GM23248 (cell line): ENCODE data around the gene GALK2. TPM values are rescaled to one million over a fixed set of nuclear protein-coding genes. Genes with fewer than 3 reads are reported as not detected.

Experiments used
- DNase-seq: peaks from one replicate; pipeline ENCODE4 v3.0.0-alpha.2; 2015
- H2AFZ ChIP-seq: fragments of 200-600 bp; sonication (generic); 2 replicates; pipeline ENCODE4 v1.6.1; 2016; ENCODE audit warnings: antibody characterized with exemption
- H3F3A ChIP-seq: fragments of 200-600 bp; sonication (generic); 2 replicates; pipeline ENCODE4 v1.6.1; 2016; ENCODE audit warnings: mild to moderate bottlenecking, antibody characterized with exemption, mixed run types; ENCODE audit not compliant: insufficient read depth
- H3K27ac ChIP-seq: fragments of 200-600 bp; sonication (generic); 2 replicates; pipeline ENCODE4 v1.5.1; 2016; ENCODE audit warnings: mild to moderate bottlenecking
- H3K27me3 ChIP-seq: fragments of 200-600 bp; sonication (generic); replicated peaks from 2 replicates; pipeline ENCODE4 v1.6.1; 2016; ENCODE audit warnings: mild to moderate bottlenecking; ENCODE audit not compliant: insufficient read depth
- H3K36me3 ChIP-seq: fragments of 200-600 bp; sonication (generic); 2 replicates; pipeline ENCODE4 v1.6.1; 2016; ENCODE audit warnings: low read depth, mild to moderate bottlenecking
- H3K4me1 ChIP-seq: fragments of 200-600 bp; sonication (generic); 2 replicates; pipeline ENCODE4 v1.6.1; 2016; ENCODE audit warnings: mild to moderate bottlenecking; ENCODE audit not compliant: insufficient read depth
- H3K4me2 ChIP-seq: fragments of 200-600 bp; sonication (generic); one replicate; pipeline ENCODE4 v1.6.1; 2016; ENCODE audit warnings: mild to moderate bottlenecking; ENCODE audit not compliant: unreplicated experiment
- H3K4me3 ChIP-seq: fragments of 200-600 bp; sonication (generic); 2 replicates; pipeline ENCODE4 v1.5.1; 2016; ENCODE audit warnings: mild to moderate bottlenecking
- H3K79me2 ChIP-seq: fragments of 200-600 bp; sonication (generic); 2 replicates; pipeline ENCODE4 v1.6.1; 2016; ENCODE audit warnings: mild to moderate bottlenecking; ENCODE audit not compliant: insufficient read depth
- H3K9ac ChIP-seq: fragments of 200-600 bp; sonication (generic); 2 replicates; pipeline ENCODE4 v1.6.1; 2016; ENCODE audit warnings: mild to moderate bottlenecking
- H3K9me2 ChIP-seq: fragments of 200-600 bp; sonication (generic); 2 replicates; pipeline ENCODE4 v1.6.1; 2016; ENCODE audit warnings: mixed run types, mild to moderate bottlenecking, moderate library complexity; ENCODE audit not compliant: insufficient read depth
- H3K9me3 ChIP-seq: fragments of 200-600 bp; sonication (generic); one replicate; pipeline ENCODE4 v1.6.1; 2017; ENCODE audit warnings: low read depth
- H4K20me1 ChIP-seq: fragments of 200-600 bp; sonication (generic); 2 replicates; pipeline ENCODE4 v1.6.0; 2016; ENCODE audit not compliant: insufficient read depth
- EZH2 ChIP-seq: fragments of 200-600 bp; sonication (generic); IDR thresholded peaks from 2 replicates; pipeline ENCODE4 v1.6.1; 2018; ENCODE audit warnings: antibody characterized with exemption, mild to moderate bottlenecking; ENCODE audit not compliant: insufficient read depth, poor library complexity, severe bottlenecking
- EZH2phosphoT487 ChIP-seq: fragments of 200-600 bp; sonication (generic); IDR thresholded peaks from 2 replicates; pipeline ENCODE4 v1.6.1; 2018; ENCODE audit warnings: antibody characterized with exemption, moderate library complexity, mild to moderate bottlenecking, low read depth; ENCODE audit not compliant: insufficient read depth
- WGBS, 2 experiments: methylation state at CpG; one replicate each; pipeline ENCODE4 v1.1.6; 2015 to 2017; ENCODE audit warnings: low lambda C conversion rate in 2 of 2, low coverage in 1 of 2; ENCODE audit errors: missing lambda C conversion rate in 2 of 2; 5-methylcytosine and 5-hydroxymethylcytosine counted together
- in situ Hi-C: fragments of 300-500 bp; cut with MboI; formaldehyde crosslinking; loops from 2 replicates; pipeline ENCODE4 v1.15.0; 2020
- polyA plus RNA-seq: library from polyadenylated mRNA; unstranded; fragments of >200 nt; fragmentation: Nextera tagmentation; extraction: Ambion mirVana; gene quantifications from 2 replicates; pipeline ENCODE4 v1.2.1, GENCODE V29; 2016
- total RNA-seq: library from RNA; depleted of rRNA; stranded (reverse); fragments of >200 nt; shearing (Covaris generic); gene quantifications from 2 replicates; pipeline ENCODE4 v1.2.3, GENCODE V29; 2014

GALK2 gene
- total and polyA plus RNA-seq, 2 experiments from 2014 or later: 19.7 to 31.8 TPM

DNA sequence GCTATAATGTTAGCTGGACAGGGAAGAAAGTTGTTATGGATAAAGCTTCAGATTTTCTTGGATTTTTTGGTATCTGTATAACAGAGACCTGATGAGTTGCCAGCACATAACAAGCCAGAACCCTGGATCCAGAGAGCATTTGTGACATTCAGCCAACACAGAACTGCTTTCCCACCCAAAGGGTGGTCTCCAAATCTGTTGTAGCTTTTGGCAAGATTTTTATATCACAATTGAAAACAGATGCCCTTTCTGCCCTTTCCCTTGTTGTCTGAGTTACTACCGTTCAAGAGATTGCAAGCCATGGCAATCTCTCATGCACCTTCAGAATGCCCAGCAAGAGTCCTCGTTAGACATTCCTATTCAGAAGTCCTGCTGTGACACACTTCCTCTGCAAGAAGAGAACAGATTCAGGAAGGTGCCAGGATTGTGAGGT, 145.4 kb downstream of the GALK2 start:
- Histone ChIP-seq H3K4me2 (no peak overlapping the region), H3K27me3 (no peaks in the 10 kb centered on the region), H3F3A (peaks cover 18% of the 10 kb centered on the region), H4K20me1 (no peaks in the 10 kb centered on the region), H3K9me3 (no peaks in the 10 kb centered on the region), H3K36me3 (peaks cover 5% of the 10 kb centered on the region; the same call in 1 of the 2 replicates), H3K4me1 (peaks cover 18% of the 10 kb centered on the region), H3K9ac (no peak overlapping the region), H3K79me2 (peaks cover 10% of the 10 kb centered on the region), H3K9me2 (no peaks in the 10 kb centered on the region), H3K4me3 (no peak overlapping the region), H3K27ac (no peak overlapping the region), H2AFZ (no peak overlapping the region)
- TF ChIP-seq EZH2phosphoT487 (no peak), EZH2 (no peak)
- 13 to 23% methylated on average over 2 of the region's 2 CpGs for WGBS, 2 experiments
- in situ Hi-C loops: no loop called here
- peak; percentile 14 for DNase-seq

GRCh38 chr15:49320351-49320750, 150.3 kb downstream of the GALK2 start:
- no peaks in the 10 kb centered on the region for H3K79me2 ChIP-seq
- peaks cover 7% of the 10 kb centered on the region; the same call in 1 of the 2 replicates for H3K4me1 ChIP-seq
- no peaks in the 10 kb centered on the region for H3K9me3 ChIP-seq
- no peak overlapping the region for H2AFZ ChIP-seq
- H3F3A ChIP-seq: no peaks in the 10 kb centered on the region
- no peaks in the 10 kb centered on the region for H3K9me2 ChIP-seq
- H3K4me3 ChIP-seq: no peak overlapping the region
- H3K4me2 ChIP-seq: no peak overlapping the region
- no peaks in the 10 kb centered on the region for H4K20me1 ChIP-seq
- no peak overlapping the region for H3K27ac ChIP-seq
- no peaks in the 10 kb centered on the region for H3K27me3 ChIP-seq
- TF ChIP-seq EZH2phosphoT487 (no peak), EZH2 (no peak)
- 0 out of 2 replicates have a peak, but pooled peaks cover 6% of the 10 kb centered on the region for H3K36me3 ChIP-seq
- no peak overlapping the region for H3K9ac ChIP-seq
- 13 to 21% methylated on average over 1 of the region's 1 CpG for WGBS, 2 experiments
- no peak for DNase-seq
- in situ Hi-C loops: no loop called here

DNA sequence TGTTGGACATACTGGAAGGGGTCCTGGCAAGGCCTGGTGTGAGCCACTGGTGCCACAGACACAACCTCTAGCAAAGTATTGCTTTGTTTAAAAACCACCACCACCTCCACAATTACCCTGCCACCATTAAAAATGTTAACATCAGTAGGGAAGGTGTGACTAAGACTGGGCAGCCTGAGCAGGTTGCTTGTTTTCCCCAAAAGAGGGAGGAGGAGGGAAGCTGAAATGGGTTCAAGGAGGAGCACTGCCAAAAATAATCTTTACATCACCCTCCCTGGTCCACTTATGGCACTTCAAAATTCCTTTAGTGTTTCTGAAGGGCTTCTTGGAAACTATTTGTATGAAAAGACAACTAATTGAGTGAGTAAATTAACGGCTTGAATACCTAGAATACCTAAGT, 153.2 kb downstream of the GALK2 start:
- Histone ChIP-seq H3K36me3 (peaks cover 7% of the 10 kb centered on the region; the same call in 1 of the 2 replicates), H3K79me2 (no peaks in the 10 kb centered on the region), H2AFZ (no peak overlapping the region), H4K20me1 (no peaks in the 10 kb centered on the region), H3K27me3 (no peaks in the 10 kb centered on the region), H3K9ac (no peak overlapping the region), H3K4me2 (no peak overlapping the region), H3K9me2 (no peaks in the 10 kb centered on the region), H3K4me3 (no peak overlapping the region), H3K4me1 (no peaks in the 10 kb centered on the region), H3K27ac (no peak overlapping the region), H3F3A (no peaks in the 10 kb centered on the region), H3K9me3 (no peaks in the 10 kb centered on the region)
- WGBS, 2 experiments: 91 to 100% methylated on average over 1 of the region's 1 CpG
- in situ Hi-C loops: no loop called here
- TF ChIP-seq EZH2phosphoT487 (no peak), EZH2 (no peak)
- DNase-seq: no peak

- TF ChIP-seq EZH2 (no peak), EZH2phosphoT487 (no peak)
- Histone ChIP-seq H3K4me3 (no peak overlapping the region), H3K4me2 (no peak overlapping the region), H3K27ac (no peak overlapping the region), H4K20me1 (no peaks in the 10 kb centered on the region), H3K27me3 (no peaks in the 10 kb centered on the region), H3K36me3 (peaks cover 13% of the 10 kb centered on the region; the same call in 1 of the 2 replicates), H3K79me2 (no peaks in the 10 kb centered on the region), H3K4me1 (peaks cover 12% of the 10 kb centered on the region; the same call in 1 of the 2 replicates), H3K9ac (no peak overlapping the region), H3K9me3 (no peaks in the 10 kb centered on the region), H3K9me2 (no peaks in the 10 kb centered on the region), H3F3A (peaks cover 4% of the 10 kb centered on the region; the same call in 1 of the 2 replicates), H2AFZ (no peak overlapping the region)
- in situ Hi-C loops: no loop called here
- 62% methylated on average over 4 of the region's 4 CpGs for WGBS, 2 experiments
- no peak for DNase-seq
Measured at GRCh38 chr15:49327927-49328326, 157.9 kb downstream of the GALK2 start.

DNA sequence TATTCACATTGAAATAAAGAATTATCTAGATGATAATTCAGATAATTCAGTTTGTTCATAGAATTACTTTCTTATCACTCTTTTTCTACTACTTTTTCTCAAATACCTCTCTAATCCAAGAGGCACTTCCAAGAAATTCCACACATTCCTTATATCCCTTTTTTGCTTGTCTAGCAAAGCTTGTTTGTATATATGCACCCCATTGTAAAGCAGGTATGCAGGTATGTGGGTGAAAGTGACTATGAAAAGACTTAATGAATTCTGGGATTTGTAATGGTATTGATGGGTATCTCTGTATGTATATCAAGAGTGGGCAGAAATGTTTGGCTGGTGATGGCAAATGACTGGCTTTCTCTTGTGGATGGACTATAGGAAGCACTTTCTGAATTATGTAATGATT, 158.9 kb downstream of the GALK2 start:
- Histone ChIP-seq H3K9me2 (no peaks in the 10 kb centered on the region), H3K4me1 (peaks cover 12% of the 10 kb centered on the region; the same call in 1 of the 2 replicates), H3K79me2 (no peaks in the 10 kb centered on the region), H3K4me2 (no peak overlapping the region), H3K9ac (no peak overlapping the region), H3K4me3 (no peak overlapping the region), H3F3A (peaks cover 4% of the 10 kb centered on the region; the same call in 1 of the 2 replicates), H4K20me1 (no peaks in the 10 kb centered on the region), H3K9me3 (no peaks in the 10 kb centered on the region), H3K27ac (no peak overlapping the region), H3K27me3 (no peaks in the 10 kb centered on the region), H3K36me3 (peaks cover 13% of the 10 kb centered on the region; the same call in 1 of the 2 replicates), H2AFZ (no peak overlapping the region)
- in situ Hi-C loops: no loop called here
- DNase-seq: no peak
- no peak for TF ChIP-seq EZH2phosphoT487
- TF ChIP-seq EZH2: no peak
